Gastroesophageal sphincter (tissue), 3 donors: Measurements from ENCODE around the gene CCDC83.

Source experiments
- CTCF ChIP-seq, 4 experiments: fragments of 200-600 bp in 2 of 4; fragments of 450-650 bp in 2 of 4; sonication (generic) in 1 of 4; IDR thresholded peaks; one replicate each; pipeline ENCODE4 v1.5.1; 2017 to 2019; ENCODE audit warnings: antibody characterized with exemption in 4 of 4, mild to moderate bottlenecking in 2 of 4, moderate library complexity in 2 of 4
- EP300 ChIP-seq: sonication (generic); formaldehyde crosslinking; IDR thresholded peaks from one replicate; pipeline ENCODE4 v1.6.1; 2017; ENCODE audit warnings: antibody characterized with exemption, mild to moderate bottlenecking

DNA sequence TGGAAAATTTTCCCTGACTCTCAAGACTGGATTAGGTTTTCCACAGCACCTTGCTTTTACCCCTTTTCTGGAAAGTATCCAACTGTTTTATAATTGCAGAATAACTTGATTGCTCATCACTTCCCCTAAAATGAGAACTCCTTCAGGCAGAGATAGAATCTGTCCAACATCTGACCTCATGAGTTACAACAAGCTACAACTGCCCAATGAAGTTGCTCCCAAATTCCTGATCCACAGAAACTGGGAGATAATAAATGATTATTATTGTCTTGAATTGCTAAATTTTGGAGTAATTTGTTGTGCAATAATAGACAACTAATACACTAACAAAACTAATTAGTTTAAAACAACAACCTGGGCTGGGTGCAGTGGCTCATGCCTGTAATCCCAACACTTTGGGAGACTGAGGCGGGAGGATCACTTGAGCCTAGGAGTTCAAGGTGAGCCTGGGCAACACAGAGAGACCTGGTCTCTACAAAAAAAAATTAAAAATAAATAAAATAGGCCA lies 10.0 kb upstream of the CCDC83 start:
- TF ChIP-seq CTCF (IDR thresholded peaks at IDR 0.05): no peak
- no peak for TF ChIP-seq EP300
